Right lobe of liver (tissue), 6 donors: ENCODE results near the gene ARMC2. TPM values are rescaled to one million over a fixed set of nuclear protein-coding genes. Genes with fewer than 3 reads are reported as not detected.

ENCODE experiments used
- ATAC-seq, 4 donors: fragments of 200-7000 bp; cut with Tn5 transposase; one replicate each; pipeline ENCODE4 v1.9.1; 2020; ENCODE audit warnings: mild to moderate bottlenecking in 4 of 4, moderate library complexity in 4 of 4
- DNase-seq, 3 donors: peaks; one replicate each; pipeline ENCODE4 v3.0.0-alpha.2; 2020
- H3K27ac ChIP-seq, 3 donors: fragments of 200-600 bp; one replicate each; pipeline ENCODE4 v1.8.0; 2022
- H3K27me3 ChIP-seq, 2 donors: fragments of 200-600 bp; one replicate each; pipeline ENCODE4 v1.8.0; 2022
- H3K36me3 ChIP-seq, 4 donors: fragments of 200-600 bp; sonication (generic) in 1 of 4; one replicate each; pipeline versions ENCODE4 v1.5.1 to v1.8.0; 2017 to 2022; ENCODE audit warnings: control low read depth in 1 of 4
- H3K4me1 ChIP-seq, 4 donors: fragments of 200-600 bp; sonication (generic) in 1 of 4; one replicate each; pipeline versions ENCODE4 v1.5.1 to v1.8.0; 2017 to 2022; ENCODE audit warnings: control low read depth in 1 of 4
- H3K4me3 ChIP-seq, 3 donors: fragments of 200-600 bp; one replicate each; pipeline ENCODE4 v1.8.0; 2022
- H3K9me3 ChIP-seq, 4 donors: fragments of 200-600 bp; sonication (generic) in 1 of 4; one replicate each; pipeline versions ENCODE4 v1.5.1 to v1.8.0; 2017 to 2022; ENCODE audit warnings: control low read depth in 1 of 4
- POLR2A ChIP-seq: fragments of 450-650 bp; IDR thresholded peaks from one replicate; pipeline ENCODE4 v1.6.1; 2017; ENCODE audit warnings: antibody characterized with exemption, mild to moderate bottlenecking
- WGBS: methylation state at CpG from one replicate; pipeline ENCODE4 v1.1.6; 2018; ENCODE audit warnings: low coverage, low lambda C conversion rate; ENCODE audit not compliant: insufficient coverage; ENCODE audit errors: missing lambda C conversion rate; 5-methylcytosine and 5-hydroxymethylcytosine counted together
- intact Hi-C, 2 donors: fragments of 100-400 bp; cut with DNase I; formaldehyde crosslinking; loops; one replicate each; pipeline versions ENCODE4 v1.11.2 to v1.14.1; 2022
- total RNA-seq, 6 experiments: library from RNA; depleted of rRNA in 2 of 6; stranded (reverse); fragments of >200 nt in 2 of 6; fragmentation: NEBNext Ultra II Directional in 3 of 6; extraction: Animal tissue kit (Norgen Biotek cat#: 25700) in 3 of 6; gene quantifications; one replicate each; pipeline versions ENCODE4 v1.1.0 to v1.2.4, GENCODE V29; 2016 to 2023
- TF ChIP-seq, protein P1 (sequence below), 4 donors: fragments of 200-600 bp in 3 of 4; fragments of 450-650 bp in 1 of 4; IDR thresholded peaks; one replicate each; pipeline versions ENCODE4 v1.5.1 to v1.8.0; 2016 to 2022; ENCODE audit warnings: antibody characterized with exemption in 4 of 4, mild to moderate bottlenecking in 2 of 4
- donor health status: DM: no; HTN: yes; CAD: no.
- donor health status: DM: no; HTN: no; CAD: no.
- donor health status: DM: no; HTN: no; CAD: no.
- donor health status: DM: no; HTN: yes; CAD: no.
- donor health status: DM: no; HTN: yes; CAD: no.

ARMC2 gene
- total RNA-seq, 6 experiments from 2014 or later = 0.86 to 1.9 (median 1.0) TPM

DNA sequence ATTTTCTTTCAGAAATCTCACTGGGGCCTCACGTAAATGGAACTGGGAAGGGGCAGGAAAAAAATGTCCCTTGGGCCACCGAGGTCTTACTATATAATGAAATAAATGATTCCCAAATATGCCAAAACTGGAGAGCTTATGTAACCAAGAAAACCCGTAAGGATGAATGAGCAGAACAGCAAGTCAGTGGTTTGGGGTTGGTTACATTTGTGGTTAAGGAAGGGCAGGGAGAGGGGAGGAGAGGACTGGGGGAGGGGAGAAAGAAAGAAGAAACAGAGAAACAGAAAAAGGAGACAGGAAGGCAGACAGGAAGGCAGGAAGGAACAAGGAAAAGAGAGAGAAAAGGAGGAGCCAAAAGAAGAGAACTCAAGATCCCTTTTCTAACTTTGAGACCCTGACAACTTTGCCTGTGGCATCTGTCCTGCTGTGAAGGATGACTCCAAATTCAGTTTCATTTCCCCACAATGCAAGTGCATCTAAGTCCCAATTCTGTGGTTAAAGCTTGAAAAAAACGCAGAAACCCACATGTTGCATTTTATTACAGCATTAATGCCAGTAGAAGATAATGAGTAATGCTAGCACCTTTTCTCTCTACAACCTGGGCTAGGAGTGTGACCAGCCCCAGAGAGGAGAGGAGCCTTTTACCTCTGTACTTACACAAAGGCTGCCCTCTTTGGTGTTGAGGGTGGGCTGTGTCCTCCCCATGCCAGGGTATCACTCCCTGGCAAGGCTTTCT is 10.8 kb upstream of the ARMC2 start:
- DNase-seq (no peak), ATAC-seq (peak in 2 of 4 donors; percentile 9 to 10)
- no peak overlapping the region for H3K4me3 ChIP-seq
- H3K4me1 ChIP-seq = no peaks in the 10 kb centered on the region
- WGBS = 58% methylated on average over 4 of the region's 4 CpGs
- TF ChIP-seq POLR2A = no peak
- TF ChIP-seq, protein P1, sequence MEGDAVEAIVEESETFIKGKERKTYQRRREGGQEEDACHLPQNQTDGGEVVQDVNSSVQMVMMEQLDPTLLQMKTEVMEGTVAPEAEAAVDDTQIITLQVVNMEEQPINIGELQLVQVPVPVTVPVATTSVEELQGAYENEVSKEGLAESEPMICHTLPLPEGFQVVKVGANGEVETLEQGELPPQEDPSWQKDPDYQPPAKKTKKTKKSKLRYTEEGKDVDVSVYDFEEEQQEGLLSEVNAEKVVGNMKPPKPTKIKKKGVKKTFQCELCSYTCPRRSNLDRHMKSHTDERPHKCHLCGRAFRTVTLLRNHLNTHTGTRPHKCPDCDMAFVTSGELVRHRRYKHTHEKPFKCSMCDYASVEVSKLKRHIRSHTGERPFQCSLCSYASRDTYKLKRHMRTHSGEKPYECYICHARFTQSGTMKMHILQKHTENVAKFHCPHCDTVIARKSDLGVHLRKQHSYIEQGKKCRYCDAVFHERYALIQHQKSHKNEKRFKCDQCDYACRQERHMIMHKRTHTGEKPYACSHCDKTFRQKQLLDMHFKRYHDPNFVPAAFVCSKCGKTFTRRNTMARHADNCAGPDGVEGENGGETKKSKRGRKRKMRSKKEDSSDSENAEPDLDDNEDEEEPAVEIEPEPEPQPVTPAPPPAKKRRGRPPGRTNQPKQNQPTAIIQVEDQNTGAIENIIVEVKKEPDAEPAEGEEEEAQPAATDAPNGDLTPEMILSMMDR (IDR thresholded peaks at IDR 0.05) = no peak
- H3K9me3 ChIP-seq = no peaks in the 10 kb centered on the region
- H3K36me3 ChIP-seq = no peaks in the 10 kb centered on the region
- H3K27ac ChIP-seq = no peak overlapping the region
- intact Hi-C loops = loop anchor here in 1 of 2 donors (10.0 kb wide), 1 partner anchor 293 kb away; no protein-coding TSS in a partner anchor
- H3K27me3 ChIP-seq = no peaks in the 10 kb centered on the region

DNA sequence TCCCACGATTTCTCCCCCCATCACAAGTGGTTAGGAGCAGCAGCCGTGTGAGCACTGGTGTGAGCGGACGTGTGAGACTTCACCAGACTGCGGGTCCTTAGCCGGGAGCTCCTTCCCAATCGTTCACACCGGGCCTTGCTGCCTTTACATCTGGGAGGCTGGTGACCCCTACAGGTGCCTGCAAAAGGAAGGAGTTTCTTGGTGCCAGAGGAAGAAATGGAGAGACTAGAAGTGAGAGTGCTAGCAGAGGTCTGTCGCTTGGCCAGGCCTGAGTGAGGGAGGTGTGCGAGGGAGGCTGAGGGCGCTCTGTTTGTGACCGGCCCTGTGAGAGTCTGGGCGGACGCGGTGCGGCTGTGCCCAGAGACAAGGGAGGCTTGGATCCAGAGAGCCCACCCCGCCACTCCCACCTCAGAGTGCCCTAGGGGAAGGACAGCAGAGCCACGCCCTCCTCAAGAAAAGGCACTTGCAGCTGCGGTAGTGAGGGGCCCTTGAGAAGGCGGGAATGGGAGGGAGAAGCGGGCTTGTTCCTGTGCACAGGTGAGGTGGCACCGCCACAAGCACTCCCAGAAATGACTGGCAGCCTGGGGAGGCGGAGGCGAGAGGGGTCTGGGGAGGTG is 10.0 kb upstream of the ARMC2 start:
- intact Hi-C loops = loop anchor here in 1 of 2 donors (10.0 kb wide), 1 partner anchor 293 kb away; no protein-coding TSS in a partner anchor
- Histone ChIP-seq H3K4me3 (no peak overlapping the region), H3K27ac (no peak overlapping the region), H3K36me3 (no peaks in the 10 kb centered on the region), H3K9me3 (no peaks in the 10 kb centered on the region), H3K4me1 (no peaks in the 10 kb centered on the region), H3K27me3 (no peaks in the 10 kb centered on the region)
- 49% methylated on average over 15 of the region's 24 CpGs for WGBS
- TF ChIP-seq POLR2A = no peak
- TF ChIP-seq, protein P1 (IDR thresholded peaks at IDR 0.05) = peak in 1 of 4 donors; percentile 11
- no peak for DNase-seq
- ATAC-seq = no peak

DNA sequence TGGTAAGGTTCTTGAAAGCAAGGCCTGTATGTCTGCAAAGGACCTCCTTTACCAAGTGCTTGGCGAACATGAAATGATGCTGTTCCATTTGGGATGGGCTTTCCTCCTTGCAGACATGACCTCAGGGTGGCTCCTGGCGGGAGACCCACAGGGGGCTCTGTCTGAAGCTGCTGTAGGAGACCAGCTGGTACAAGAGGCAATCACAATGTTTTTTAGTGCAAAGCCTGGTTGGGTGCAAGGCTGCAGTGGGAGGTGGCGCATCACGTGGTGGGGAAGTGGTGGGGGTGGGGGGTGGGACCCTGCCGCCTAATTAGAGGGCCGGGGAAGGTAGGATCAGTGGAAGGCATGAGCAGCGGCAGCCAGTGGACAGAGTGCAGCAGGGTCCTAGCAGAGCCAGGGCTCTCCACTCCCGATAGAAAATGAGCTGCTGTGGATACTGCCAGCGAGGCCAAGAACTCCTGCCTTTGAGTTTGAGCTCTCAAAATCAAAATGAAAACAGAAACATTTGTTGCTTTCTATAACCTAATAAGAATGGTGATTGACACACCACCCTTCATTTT is 9.1 kb upstream of the ARMC2 start:
- DNase-seq (no peak), ATAC-seq (no peak)
- no peak for TF ChIP-seq POLR2A
- TF ChIP-seq, protein P1 (IDR thresholded peaks at IDR 0.05) = no peak
- Histone ChIP-seq H3K4me1 (no peaks in the 10 kb centered on the region), H3K27ac (no peak overlapping the region), H3K36me3 (no peaks in the 10 kb centered on the region), H3K4me3 (no peak overlapping the region), H3K27me3 (no peaks in the 10 kb centered on the region), H3K9me3 (no peaks in the 10 kb centered on the region)
- WGBS = 37% methylated on average over 5 of the region's 9 CpGs
- intact Hi-C loops = loop anchor here in 1 of 2 donors (10.0 kb wide), 1 partner anchor 294 kb away; no protein-coding TSS in a partner anchor

DNA sequence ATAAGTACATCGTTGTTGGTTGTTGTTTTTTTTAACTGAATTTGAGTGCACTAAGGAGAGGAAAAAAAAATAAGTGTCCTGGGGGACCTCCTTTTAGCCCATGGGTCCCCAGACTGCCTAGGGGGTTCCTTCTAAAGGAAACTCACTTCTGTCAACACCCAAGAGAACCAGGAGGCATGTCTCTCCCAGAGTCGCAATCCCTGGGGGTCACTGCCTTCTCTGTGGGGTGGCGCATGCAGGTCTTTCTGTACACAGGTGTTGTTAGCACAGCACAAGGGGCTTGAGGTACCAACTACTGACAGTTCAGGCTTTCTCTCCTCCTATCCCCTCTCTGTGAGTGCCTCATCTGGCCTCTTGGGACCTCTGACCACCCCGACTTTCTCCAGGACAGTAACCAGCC is 7.3 kb upstream of the ARMC2 start:
- peak overlapping the region in 2 of 3 donors; percentile 33 to 59 for H3K27ac ChIP-seq
- 90% methylated on average over 3 of the region's 4 CpGs for WGBS

More for the DNA sequence above, 7.3 kb upstream of the ARMC2 start:
- intact Hi-C loops = no loop called here
- Histone ChIP-seq H3K4me3 (no peak overlapping the region), H3K4me1 (no peaks in the 10 kb centered on the region), H3K27me3 (no peaks in the 10 kb centered on the region), H3K9me3 (no peaks in the 10 kb centered on the region), H3K36me3 (no peaks in the 10 kb centered on the region)
- no peak for TF ChIP-seq POLR2A
- TF ChIP-seq, protein P1 (IDR thresholded peaks at IDR 0.05) = no peak
- DNase-seq = no peak
- no peak for ATAC-seq
